Neuronal stem cell (in vitro differentiated cells): ENCODE data around the gene METRNL.
"Not testable (repeated sequence)": the region's sequence is repeated elsewhere in the genome, so short reads cannot be mapped to it uniquely, and the experiment has no call there.

ENCODE experiments used
- DNase-seq: peaks from one replicate; pipeline ENCODE4 v3.0.0-alpha.2; 2013; ENCODE audit warnings: low spot score
- H2AFZ ChIP-seq: one replicate; pipeline ENCODE4 v1.6.1; 2013; ENCODE audit warnings: mild to moderate bottlenecking, low read length, inconsistent platforms
- H2AK5ac ChIP-seq: 2 replicates; pipeline ENCODE4 v1.6.1; 2013; ENCODE audit warnings: low read depth, mild to moderate bottlenecking, inconsistent platforms, low read length, moderate library complexity, mixed read lengths
- H2BK120ac ChIP-seq: 2 replicates; pipeline ENCODE4 v1.6.1; 2013; ENCODE audit warnings: low read depth, mild to moderate bottlenecking, inconsistent platforms, low read length, moderate library complexity, mixed read lengths
- H2BK12ac ChIP-seq: one replicate; pipeline ENCODE4 v1.6.1; 2013; ENCODE audit warnings: low read length, inconsistent platforms
- H2BK15ac ChIP-seq: 2 replicates; pipeline ENCODE4 v1.6.1; 2013; ENCODE audit warnings: mild to moderate bottlenecking, low read length, inconsistent platforms, mixed read lengths
- H2BK5ac ChIP-seq: one replicate; pipeline ENCODE4 v1.6.1; 2013; ENCODE audit warnings: inconsistent platforms, mild to moderate bottlenecking, low read length, moderate library complexity
- H3K14ac ChIP-seq: one replicate; pipeline ENCODE4 v1.6.1; 2013; ENCODE audit warnings: low read length, inconsistent platforms
- H3K18ac ChIP-seq: 2 replicates; pipeline ENCODE4 v1.6.1; 2013; ENCODE audit warnings: low read length, inconsistent platforms
- H3K23ac ChIP-seq: 2 replicates; pipeline ENCODE4 v1.6.1; 2013; ENCODE audit warnings: low read depth, mild to moderate bottlenecking, mixed read lengths, low read length, inconsistent platforms; ENCODE audit not compliant: poor library complexity
- H3K27ac ChIP-seq: replicated peaks from 3 replicates; pipeline ENCODE4 v1.5.1; 2013; ENCODE audit warnings: low read length, inconsistent platforms
- H3K27me3 ChIP-seq, 3 experiments: 2 replicates each; pipeline ENCODE4 v1.6.1; 2013; ENCODE audit warnings: low read length in 3 of 3, mild to moderate bottlenecking in 2 of 3, inconsistent platforms in 1 of 3, low read depth in 1 of 3, mixed read lengths in 1 of 3, moderate library complexity in 1 of 3; ENCODE audit not compliant: control insufficient read depth in 3 of 3, insufficient read depth in 3 of 3
- H3K36me3 ChIP-seq, 2 donors: replicated peaks in 1 of 2; 2 replicates each; pipeline ENCODE4 v1.6.1; 2013; ENCODE audit warnings: low read length in 2 of 2; ENCODE audit not compliant: control insufficient read depth in 2 of 2, insufficient read depth in 2 of 2
- H3K4ac ChIP-seq: 2 replicates; pipeline ENCODE4 v1.6.1; 2013; ENCODE audit warnings: inconsistent platforms, mild to moderate bottlenecking, low read length, moderate library complexity
- H3K4me1 ChIP-seq, 2 donors: 1 replicate in 1 of 2; 2 replicates in 1 of 2; pipeline ENCODE4 v1.6.1; 2013; ENCODE audit warnings: low read length in 2 of 2, low read depth in 1 of 2; ENCODE audit not compliant: control insufficient read depth in 2 of 2, insufficient read depth in 1 of 2
- H3K4me2 ChIP-seq: one replicate; pipeline ENCODE4 v1.6.1; 2013; ENCODE audit warnings: mild to moderate bottlenecking, low read length, inconsistent platforms; ENCODE audit not compliant: insufficient read depth, poor library complexity, severe bottlenecking
- H3K4me3 ChIP-seq, 2 donors: 2 replicates each; pipeline ENCODE4 v1.5.1; 2013; ENCODE audit warnings: low read length in 2 of 2, mild to moderate bottlenecking in 2 of 2, inconsistent platforms in 1 of 2, moderate library complexity in 1 of 2
- H3K79me1 ChIP-seq: one replicate; pipeline ENCODE4 v1.6.1; 2013; ENCODE audit warnings: low read depth, mild to moderate bottlenecking, inconsistent platforms, low read length, moderate library complexity
- H3K9ac ChIP-seq: one replicate; pipeline ENCODE4 v1.6.1; 2013; ENCODE audit warnings: mild to moderate bottlenecking, low read depth, low read length, inconsistent platforms; ENCODE audit not compliant: poor library complexity
- H3K9me3 ChIP-seq, 2 donors: replicated peaks in 1 of 2; 2 replicates each; pipeline versions ENCODE3 to v1.6.1; 2013; ENCODE audit warnings: low read length in 2 of 2, mild to moderate bottlenecking in 2 of 2, inconsistent platforms in 1 of 2, low read depth in 1 of 2, mixed read lengths in 1 of 2, moderate library complexity in 1 of 2; ENCODE audit not compliant: control insufficient read depth in 2 of 2, insufficient read depth in 1 of 2
- H4K8ac ChIP-seq: one replicate; pipeline ENCODE4 v1.6.1; 2013; ENCODE audit warnings: low read depth, mild to moderate bottlenecking, inconsistent platforms, low read length, moderate library complexity
- H4K91ac ChIP-seq: one replicate; pipeline ENCODE4 v1.6.1; 2013; ENCODE audit warnings: low read length, low read depth, mild to moderate bottlenecking, inconsistent platforms; ENCODE audit not compliant: poor library complexity
- WGBS, 2 donors: extraction: QIAGEN DNeasy Blood & Tissue Kit; methylation state at CpG; one replicate each; pipeline ENCODE4 v1.1.7; 2013; ENCODE audit warnings: missing lambda C conversion rate in 2 of 2, mixed read lengths in 1 of 2; ENCODE audit not compliant: insufficient read length in 2 of 2, insufficient replicate concordance in 1 of 2; ENCODE audit errors: extremely low coverage in 2 of 2; 5-methylcytosine and 5-hydroxymethylcytosine counted together

METRNL gene

GRCh38 chr17:83053739-83054451, 25.5 kb upstream of the METRNL start:
- H2BK5ac ChIP-seq: no peak overlapping the region
- no peak overlapping the region for H3K23ac ChIP-seq
- no peak overlapping the region for H3K4me2 ChIP-seq
- no peaks in the 10 kb centered on the region for H3K36me3 ChIP-seq
- peaks cover 3% of the 10 kb centered on the region in 2 donors for H3K9me3 ChIP-seq
- H4K91ac ChIP-seq: no peak overlapping the region
- no peak overlapping the region for H2AFZ ChIP-seq
- H4K8ac ChIP-seq: no peak overlapping the region
- H3K14ac ChIP-seq: no peak overlapping the region
- H2BK120ac ChIP-seq: no peak overlapping the region
- H3K27ac ChIP-seq: no peak overlapping the region
- H3K4me1 ChIP-seq: peaks cover 0 to 11% of the 10 kb centered on the region in 2 donors
- no peak overlapping the region for H2BK15ac ChIP-seq
- H3K18ac ChIP-seq: no peak overlapping the region
- H3K27me3 ChIP-seq: peaks cover 0 to 2% (median 0%) of the 10 kb centered on the region in 3 experiments
- H3K4me3 ChIP-seq: no peak overlapping the region
- H3K4ac ChIP-seq: no peak overlapping the region
- peaks cover 10% of the 10 kb centered on the region for H3K79me1 ChIP-seq
- H3K9ac ChIP-seq: no peak overlapping the region
- no peak for DNase-seq
- no peak overlapping the region for H2AK5ac ChIP-seq
- no peak overlapping the region for H2BK12ac ChIP-seq
- WGBS, 2 donors: no CpG with 5 or more reads among the region's 13 CpGs

GRCh38 chr17:83054518-83055125, 24.8 kb upstream of the METRNL start:
- Histone ChIP-seq H3K9ac (no peak overlapping the region), H3K18ac (no peak overlapping the region), H3K4me1 (peaks cover 0 to 11% of the 10 kb centered on the region in 2 donors), H3K36me3 (no peaks in the 10 kb centered on the region), H3K27me3 (peaks cover 0 to 2% (median 0%) of the 10 kb centered on the region in 3 experiments), H3K4me2 (no peak overlapping the region), H2AFZ (no peak overlapping the region), H3K27ac (no peak overlapping the region), H3K14ac (no peak overlapping the region), H2BK120ac (no peak overlapping the region), H2BK5ac (no peak overlapping the region), H2BK12ac (no peak overlapping the region), H3K4ac (no peak overlapping the region), H3K23ac (no peak overlapping the region), H2BK15ac (no peak overlapping the region), H3K4me3 (no peak overlapping the region), H4K91ac (no peak overlapping the region), H3K9me3 (peaks cover 2 to 3% of the 10 kb centered on the region in 2 donors), H4K8ac (no peak overlapping the region), H3K79me1 (peaks cover 10% of the 10 kb centered on the region), H2AK5ac (no peak overlapping the region)
- no peak for DNase-seq
- WGBS, 2 donors: no CpG with 5 or more reads among the region's 13 CpGs

- H4K91ac ChIP-seq: not testable (repeated sequence)
Observed at GRCh38 chr17:83055176-83055575, 24.2 kb upstream of the METRNL start.

GRCh38 chr17:83055911-83056582, 23.4 kb upstream of the METRNL start:
- H3K23ac ChIP-seq: no peak overlapping the region
- no peak overlapping the region for H2BK120ac ChIP-seq
- H3K4me2 ChIP-seq: no peak overlapping the region
- H3K36me3 ChIP-seq: no peaks in the 10 kb centered on the region
- no peaks in the 10 kb centered on the region for H3K27me3 ChIP-seq
- H3K4me3 ChIP-seq: no peak overlapping the region
- H2BK5ac ChIP-seq: no peak overlapping the region
- WGBS, 2 donors: no CpG with 5 or more reads among the region's 16 CpGs
- peaks cover 5% of the 10 kb centered on the region for H3K79me1 ChIP-seq
- H4K8ac ChIP-seq: no peak overlapping the region
- H2BK12ac ChIP-seq: no peak overlapping the region
- no peak overlapping the region for H3K14ac ChIP-seq
- H3K4ac ChIP-seq: no peak overlapping the region
- no peak overlapping the region for H2AFZ ChIP-seq
- H3K27ac ChIP-seq: no peak overlapping the region
- H4K91ac ChIP-seq: no peak overlapping the region
- peak overlapping the region; percentile 20 for H3K18ac ChIP-seq
- no peak overlapping the region for H3K9ac ChIP-seq
- DNase-seq: no peak
- no peaks in the 10 kb centered on the region for H3K9me3 ChIP-seq
- H3K4me1 ChIP-seq: peaks cover 0 to 7% of the 10 kb centered on the region in 2 donors
- no peak overlapping the region for H2BK15ac ChIP-seq
- H2AK5ac ChIP-seq: no peak overlapping the region

More at GRCh38 chr17:83055176-83055575, 24.2 kb upstream of the METRNL start:
- H2BK5ac ChIP-seq, H3K36me3 ChIP-seq, H3K23ac ChIP-seq, H2AFZ ChIP-seq, H2AK5ac ChIP-seq, H3K18ac ChIP-seq, H2BK120ac ChIP-seq, H3K4me3 ChIP-seq, H3K4me2 ChIP-seq, H3K27ac ChIP-seq, H2BK15ac ChIP-seq, H3K27me3 ChIP-seq, H2BK12ac ChIP-seq, DNase-seq, H3K4ac ChIP-seq, H3K14ac ChIP-seq, H3K9ac ChIP-seq, H3K79me1 ChIP-seq, H4K8ac ChIP-seq, H3K9me3 ChIP-seq: not testable (repeated sequence)
- H3K4me1 ChIP-seq: peaks cover 0 to 11% of the 10 kb centered on the region in 2 donors
- WGBS, 2 donors: no CpG with 5 or more reads among the region's 25 CpGs
